Measurements from ENCODE around the gene CELF4. TPM values are rescaled to one million over a fixed set of nuclear protein-coding genes. Genes with fewer than 3 reads are reported as not detected.

Gene CELF4
- total RNA-seq, 4 donors from 2014 or later = not detected

- no peak for TF ChIP-seq CTCF (IDR thresholded peaks at IDR 0.05)
- no peak for TF ChIP-seq POLR2A (IDR thresholded peaks at IDR 0.05)
- TF ChIP-seq EP300 (IDR thresholded peaks at IDR 0.05) = no peak
- Histone ChIP-seq H3K27ac (no peak overlapping the region), H3K27me3 (peaks cover 0 to 39% of the 10 kb centered on the region in 2 donors), H3K9me3 (no peaks in the 10 kb centered on the region), H3K36me3 (no peaks in the 10 kb centered on the region), H3K4me1 (peaks cover 0 to 3% (median 0%) of the 10 kb centered on the region in 4 donors), H3K4me3 (no peak overlapping the region)
- 48 to 50% methylated on average over 1 of the region's 1 CpG for WGBS, 2 donors
- no peak for DNase-seq (ENCODE audit: low spot score in 2 of 2)
Measured at GRCh38 chr18:37492952-37493351, 72.6 kb downstream of the CELF4 start.

GRCh38 chr18:37491526-37491925 lies 74.1 kb downstream of the CELF4 start:
- peaks cover 0 to 11% (median 0%) of the 10 kb centered on the region in 4 donors for H3K4me1 ChIP-seq
- H3K36me3 ChIP-seq = no peaks in the 10 kb centered on the region
- TF ChIP-seq POLR2A (IDR thresholded peaks at IDR 0.05) (no peak), EP300 (IDR thresholded peaks at IDR 0.05) (no peak), CTCF (IDR thresholded peaks at IDR 0.05) (no peak)
- no peak for DNase-seq (ENCODE audit: low spot score in 2 of 2)
- no peak overlapping the region for H3K27ac ChIP-seq
- peaks cover 0 to 54% of the 10 kb centered on the region in 2 donors for H3K27me3 ChIP-seq
- H3K4me3 ChIP-seq = no peak overlapping the region
- WGBS, 2 donors = 68% methylated on average over 10 of the region's 10 CpGs
- no peaks in the 10 kb centered on the region for H3K9me3 ChIP-seq

DNA sequence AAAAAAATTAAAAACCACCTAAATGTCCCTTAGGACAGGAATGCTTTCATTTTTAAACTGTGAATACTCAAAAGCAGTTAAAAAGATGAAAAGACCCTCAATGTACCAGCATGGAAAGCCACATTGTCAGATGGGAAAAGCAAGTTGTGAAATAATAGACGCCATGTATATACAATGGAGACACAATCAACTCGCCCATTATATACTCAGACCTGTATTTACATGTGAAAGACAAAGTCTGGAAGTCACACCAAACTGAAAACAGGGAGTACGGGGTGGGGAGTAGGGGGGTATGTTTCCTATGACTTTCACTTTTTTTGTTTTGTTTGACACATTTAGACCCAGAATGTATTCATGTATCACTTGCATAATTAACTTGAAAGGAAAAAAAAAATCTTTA lies 75.6 kb downstream of the CELF4 start:
- TF ChIP-seq EP300 (IDR thresholded peaks at IDR 0.05) (no peak), CTCF (IDR thresholded peaks at IDR 0.05) (no peak), POLR2A (IDR thresholded peaks at IDR 0.05) (no peak)
- WGBS, 2 donors = 62 to 74% methylated on average over 3 of the region's 3 CpGs
- Histone ChIP-seq H3K4me1 (peaks cover 0 to 21% (median 0%) of the 10 kb centered on the region in 4 donors), H3K27ac (no peak overlapping the region), H3K36me3 (no peaks in the 10 kb centered on the region), H3K9me3 (no peaks in the 10 kb centered on the region), H3K4me3 (no peak overlapping the region), H3K27me3 (peaks cover 0 to 66% of the 10 kb centered on the region in 2 donors)
- DNase-seq (ENCODE audit: low spot score in 2 of 2) = no peak

GRCh38 chr18:37489011-37489410 lies 76.6 kb downstream of the CELF4 start:
- DNase-seq (ENCODE audit: low spot score in 2 of 2) = no peak
- no peak overlapping the region for H3K4me3 ChIP-seq
- H3K4me1 ChIP-seq = peaks cover 0 to 23% (median 0%) of the 10 kb centered on the region in 4 donors
- peaks cover 0 to 75% of the 10 kb centered on the region in 2 donors for H3K27me3 ChIP-seq
- no peak for TF ChIP-seq CTCF (IDR thresholded peaks at IDR 0.05)
- TF ChIP-seq EP300 (IDR thresholded peaks at IDR 0.05) = no peak
- TF ChIP-seq POLR2A (IDR thresholded peaks at IDR 0.05) = no peak
- no peaks in the 10 kb centered on the region for H3K36me3 ChIP-seq
- H3K27ac ChIP-seq = no peak overlapping the region
- no peaks in the 10 kb centered on the region for H3K9me3 ChIP-seq
- WGBS, 2 donors = 71 to 73% methylated on average over 9 of the region's 9 CpGs

- H3K27ac ChIP-seq = no peak overlapping the region
- H3K9me3 ChIP-seq = no peaks in the 10 kb centered on the region
- peaks cover 0 to 79% of the 10 kb centered on the region in 2 donors for H3K27me3 ChIP-seq
- no peaks in the 10 kb centered on the region for H3K36me3 ChIP-seq
- 1 to 2% methylated on average over 13 of the region's 13 CpGs for WGBS, 2 donors
- no peak for TF ChIP-seq EP300 (IDR thresholded peaks at IDR 0.05)
- no peak for TF ChIP-seq CTCF (IDR thresholded peaks at IDR 0.05)
- no peak for TF ChIP-seq POLR2A (IDR thresholded peaks at IDR 0.05)
- no peak for DNase-seq (ENCODE audit: low spot score in 2 of 2)
- no peak overlapping the region for H3K4me3 ChIP-seq
- peaks cover 0 to 23% (median 0%) of the 10 kb centered on the region in 4 donors for H3K4me1 ChIP-seq
Measured at GRCh38 chr18:37487400-37487867, 78.2 kb downstream of the CELF4 start.
